Measurements from ENCODE around the gene CUX1. TPM values are rescaled to one million over a fixed set of nuclear protein-coding genes. Genes with fewer than 3 reads are reported as not detected.

Gene CUX1
- total RNA-seq, 1 donor from 2014 or later = 66.4 TPM

DNA sequence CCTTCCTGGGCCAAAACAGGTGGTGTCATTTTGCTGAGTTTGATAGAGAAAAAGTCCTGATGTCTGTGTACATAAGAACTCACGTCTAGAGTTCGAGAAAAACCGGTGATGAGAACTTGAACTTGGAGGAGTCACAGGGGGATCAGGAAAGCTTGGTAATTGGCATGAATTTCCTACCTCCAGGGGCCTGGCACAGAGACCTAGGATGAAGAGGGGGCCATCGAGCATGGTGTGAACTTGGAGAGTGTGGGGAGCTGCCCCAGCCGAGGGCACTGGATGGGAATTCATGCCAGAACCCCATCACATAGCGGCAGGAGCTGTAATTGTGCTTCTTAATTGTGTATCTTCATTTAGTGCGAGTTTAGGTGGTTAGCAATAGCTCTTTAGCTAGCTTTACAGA lies 82.2 kb downstream of the CUX1 start:
- peaks cover 98% of the 10 kb centered on the region for H4K20me1 ChIP-seq (ENCODE audit: low read depth)
- no peak overlapping the region for H3K9ac ChIP-seq
- H3K36me3 ChIP-seq = no peaks in the 10 kb centered on the region
- H3K27ac Mint-ChIP-seq = no peak overlapping the region
- H3K4me1 ChIP-seq = no peaks in the 10 kb centered on the region
- no peak overlapping the region for H3K27ac ChIP-seq
- peaks cover 100% of the 10 kb centered on the region for H3K79me2 ChIP-seq (ENCODE audit: low read depth)
- peaks cover 7% of the 10 kb centered on the region for H3K27me3 Mint-ChIP-seq (ENCODE audit: insufficient read depth, low read depth)
- H3K36me3 Mint-ChIP-seq = peaks cover under 1% of the 10 kb centered on the region
- no peaks in the 10 kb centered on the region for H3F3A ChIP-seq (ENCODE audit: low read depth)
- no peaks in the 10 kb centered on the region for H3K27me3 ChIP-seq
- H3K4me1 Mint-ChIP-seq = peaks cover 27% of the 10 kb centered on the region
- H3K9me3 Mint-ChIP-seq = no peaks in the 10 kb centered on the region
- DNase-seq (ENCODE audit: low spot score) = no peak
- TF ChIP-seq EZH2 (IDR thresholded peaks at IDR 0.05) (no peak), EZH2phosphoT487 (IDR thresholded peaks at IDR 0.05) (no peak)
- TF ChIP-seq, protein P1, sequence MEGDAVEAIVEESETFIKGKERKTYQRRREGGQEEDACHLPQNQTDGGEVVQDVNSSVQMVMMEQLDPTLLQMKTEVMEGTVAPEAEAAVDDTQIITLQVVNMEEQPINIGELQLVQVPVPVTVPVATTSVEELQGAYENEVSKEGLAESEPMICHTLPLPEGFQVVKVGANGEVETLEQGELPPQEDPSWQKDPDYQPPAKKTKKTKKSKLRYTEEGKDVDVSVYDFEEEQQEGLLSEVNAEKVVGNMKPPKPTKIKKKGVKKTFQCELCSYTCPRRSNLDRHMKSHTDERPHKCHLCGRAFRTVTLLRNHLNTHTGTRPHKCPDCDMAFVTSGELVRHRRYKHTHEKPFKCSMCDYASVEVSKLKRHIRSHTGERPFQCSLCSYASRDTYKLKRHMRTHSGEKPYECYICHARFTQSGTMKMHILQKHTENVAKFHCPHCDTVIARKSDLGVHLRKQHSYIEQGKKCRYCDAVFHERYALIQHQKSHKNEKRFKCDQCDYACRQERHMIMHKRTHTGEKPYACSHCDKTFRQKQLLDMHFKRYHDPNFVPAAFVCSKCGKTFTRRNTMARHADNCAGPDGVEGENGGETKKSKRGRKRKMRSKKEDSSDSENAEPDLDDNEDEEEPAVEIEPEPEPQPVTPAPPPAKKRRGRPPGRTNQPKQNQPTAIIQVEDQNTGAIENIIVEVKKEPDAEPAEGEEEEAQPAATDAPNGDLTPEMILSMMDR (IDR thresholded peaks at IDR 0.05) = no peak
- no peak overlapping the region for H2AFZ ChIP-seq (replicated peaks)
- no peak overlapping the region for H3K4me3 ChIP-seq
- no peak overlapping the region for H3K4me3 Mint-ChIP-seq
- H3K4me2 ChIP-seq = no peak overlapping the region
- H3K9me3 ChIP-seq (ENCODE audit: low read depth) = no peaks in the 10 kb centered on the region

DNA sequence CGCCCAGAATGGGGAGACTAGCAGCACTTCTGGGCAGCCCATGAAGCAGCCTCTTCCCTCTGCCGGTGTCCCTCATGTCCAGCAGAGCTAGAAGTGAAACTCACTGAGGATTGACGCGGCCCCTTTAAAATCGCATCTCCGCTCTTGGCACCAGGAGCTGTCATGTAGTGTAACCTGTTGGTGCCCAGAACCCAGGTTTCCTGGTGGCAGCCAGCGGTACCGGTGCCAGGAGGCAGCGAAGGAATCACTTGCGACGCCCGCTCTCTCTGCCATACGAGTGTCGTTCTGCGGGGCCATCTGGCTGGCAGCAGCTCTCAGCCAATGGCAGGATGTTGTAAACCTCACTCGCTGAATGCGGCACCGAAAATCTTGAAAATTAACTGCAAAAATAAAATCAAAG lies 82.7 kb downstream of the CUX1 start:
- Histone ChIP-seq H3K4me1 (no peaks in the 10 kb centered on the region), H3K9ac (no peak overlapping the region), H4K20me1 (ENCODE audit: low read depth) (peaks cover 98% of the 10 kb centered on the region), H3K4me2 (no peak overlapping the region), H3K9me3 (ENCODE audit: low read depth) (no peaks in the 10 kb centered on the region), H3K36me3 (no peaks in the 10 kb centered on the region), H2AFZ (replicated peaks) (no peak overlapping the region), H3K27ac (no peak overlapping the region), H3K27me3 (no peaks in the 10 kb centered on the region), H3F3A (ENCODE audit: low read depth) (no peaks in the 10 kb centered on the region), H3K4me3 (no peak overlapping the region), H3K79me2 (ENCODE audit: low read depth) (peaks cover 100% of the 10 kb centered on the region)
- Mint-ChIP-seq H3K27ac (no peak overlapping the region), H3K4me1 (peaks cover 27% of the 10 kb centered on the region), H3K36me3 (no peaks in the 10 kb centered on the region), H3K27me3 (ENCODE audit: insufficient read depth, low read depth) (peaks cover 7% of the 10 kb centered on the region), H3K9me3 (no peaks in the 10 kb centered on the region), H3K4me3 (no peak overlapping the region)
- DNase-seq (ENCODE audit: low spot score) = no peak
- TF ChIP-seq EZH2phosphoT487 (IDR thresholded peaks at IDR 0.05) = no peak
- no peak for TF ChIP-seq EZH2 (IDR thresholded peaks at IDR 0.05)
- TF ChIP-seq, protein P1 (IDR thresholded peaks at IDR 0.05) = no peak

DNA sequence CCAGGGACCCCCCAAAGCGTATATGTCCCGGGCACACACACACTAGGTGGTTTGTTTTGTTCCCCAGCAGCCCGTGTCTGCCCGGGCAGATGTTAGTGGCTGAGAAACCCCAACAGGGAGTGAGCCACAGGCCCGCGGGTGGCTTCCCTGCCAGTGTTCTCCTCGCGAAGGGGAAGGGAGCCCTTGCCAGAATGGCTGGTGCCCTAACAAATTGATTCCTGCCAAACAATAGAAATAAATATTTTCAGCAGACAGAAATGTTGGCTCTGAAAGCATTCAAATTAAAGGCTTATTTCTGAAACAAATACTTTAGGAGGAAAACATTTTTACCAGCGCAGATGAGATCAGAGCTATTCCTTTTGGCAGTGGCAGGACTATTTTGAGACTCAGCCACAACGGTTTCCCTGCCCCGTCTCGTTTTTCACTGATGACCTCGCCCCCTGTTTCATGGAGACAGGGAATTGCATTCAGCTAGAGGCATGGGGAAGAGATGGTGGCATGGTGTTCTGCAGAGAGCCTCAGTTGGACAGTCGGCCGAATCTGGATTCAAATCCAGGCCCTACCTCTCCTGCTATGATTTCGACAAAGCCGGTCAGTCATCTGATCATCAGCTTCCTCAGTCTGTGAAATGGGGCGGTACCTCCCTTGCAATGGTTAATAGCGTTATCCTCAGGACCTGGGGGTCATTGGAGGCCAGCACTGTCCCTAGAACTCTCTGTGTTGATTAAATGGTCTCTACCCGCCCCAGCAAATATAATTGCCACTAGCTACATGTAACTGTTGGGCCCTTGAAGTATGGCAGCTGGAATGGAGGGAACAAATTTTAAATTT lies 84.5 kb downstream of the CUX1 start:
- Histone ChIP-seq H3K4me3 (no peak overlapping the region), H3K4me2 (no peak overlapping the region), H3K4me1 (no peaks in the 10 kb centered on the region), H3K79me2 (ENCODE audit: low read depth) (peaks cover 100% of the 10 kb centered on the region), H4K20me1 (ENCODE audit: low read depth) (peaks cover 98% of the 10 kb centered on the region), H3K9ac (no peak overlapping the region), H3F3A (ENCODE audit: low read depth) (no peaks in the 10 kb centered on the region), H3K9me3 (ENCODE audit: low read depth) (no peaks in the 10 kb centered on the region), H3K27ac (no peak overlapping the region), H2AFZ (replicated peaks) (no peak overlapping the region), H3K36me3 (no peaks in the 10 kb centered on the region), H3K27me3 (no peaks in the 10 kb centered on the region)
- Mint-ChIP-seq H3K36me3 (peaks cover 5% of the 10 kb centered on the region), H3K4me3 (no peak overlapping the region), H3K27ac (no peak overlapping the region), H3K9me3 (no peaks in the 10 kb centered on the region), H3K27me3 (ENCODE audit: insufficient read depth, low read depth) (peaks cover 3% of the 10 kb centered on the region), H3K4me1 (peaks cover 14% of the 10 kb centered on the region)
- no peak for TF ChIP-seq EZH2phosphoT487 (IDR thresholded peaks at IDR 0.05)
- no peak for TF ChIP-seq EZH2 (IDR thresholded peaks at IDR 0.05)
- TF ChIP-seq, protein P1 (IDR thresholded peaks at IDR 0.05) = no peak
- no peak for DNase-seq (ENCODE audit: low spot score)

Data from neural progenitor cell (in vitro differentiated cells).